Ovary (tissue), 3 donors: ENCODE measurements around the gene KIF5A.

ENCODE experiments used
- EP300 ChIP-seq: sonication (generic); formaldehyde crosslinking; IDR thresholded peaks from one replicate; pipeline ENCODE4 v1.6.1; 2017; ENCODE audit warnings: antibody characterized with exemption
- POLR2A ChIP-seq: fragments of 450-650 bp; IDR thresholded peaks from one replicate; pipeline ENCODE4 v1.6.1; 2017; ENCODE audit warnings: antibody characterized with exemption, mild to moderate bottlenecking, moderate library complexity
- TF ChIP-seq, protein P1 (sequence below), 3 donors: fragments of 450-650 bp in 2 of 3; fragments of 200-600 bp in 1 of 3; IDR thresholded peaks; one replicate each; pipeline versions ENCODE4 v1.5.1 to v1.8.0; 2016 to 2022; ENCODE audit warnings: antibody characterized with exemption in 3 of 3, mild to moderate bottlenecking in 1 of 3
- donor health status: DM: no; HTN: no; CAD: no.

DNA sequence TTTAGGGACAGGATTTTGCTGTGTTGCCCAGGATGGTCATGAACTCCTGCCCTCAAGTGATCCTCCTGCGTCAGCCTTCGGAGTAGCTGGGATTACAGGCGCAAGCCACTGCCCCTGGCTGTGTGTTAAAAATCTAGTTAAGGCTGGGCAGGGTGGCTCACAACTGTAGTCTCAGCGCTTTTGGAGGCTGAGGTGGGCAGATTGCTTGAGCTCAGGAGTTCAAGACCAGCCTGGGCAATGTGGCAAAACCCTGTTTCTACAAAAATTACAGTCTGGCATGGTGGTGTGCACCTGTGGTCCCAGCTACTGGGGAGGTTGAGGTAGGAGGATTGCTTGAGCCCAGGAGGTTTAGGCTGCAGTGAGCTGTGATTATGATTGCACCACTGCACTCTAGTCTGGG is 38.7 kb upstream of the KIF5A start:
- TF ChIP-seq EP300 (no peak), POLR2A (no peak)
- TF ChIP-seq, protein P1, sequence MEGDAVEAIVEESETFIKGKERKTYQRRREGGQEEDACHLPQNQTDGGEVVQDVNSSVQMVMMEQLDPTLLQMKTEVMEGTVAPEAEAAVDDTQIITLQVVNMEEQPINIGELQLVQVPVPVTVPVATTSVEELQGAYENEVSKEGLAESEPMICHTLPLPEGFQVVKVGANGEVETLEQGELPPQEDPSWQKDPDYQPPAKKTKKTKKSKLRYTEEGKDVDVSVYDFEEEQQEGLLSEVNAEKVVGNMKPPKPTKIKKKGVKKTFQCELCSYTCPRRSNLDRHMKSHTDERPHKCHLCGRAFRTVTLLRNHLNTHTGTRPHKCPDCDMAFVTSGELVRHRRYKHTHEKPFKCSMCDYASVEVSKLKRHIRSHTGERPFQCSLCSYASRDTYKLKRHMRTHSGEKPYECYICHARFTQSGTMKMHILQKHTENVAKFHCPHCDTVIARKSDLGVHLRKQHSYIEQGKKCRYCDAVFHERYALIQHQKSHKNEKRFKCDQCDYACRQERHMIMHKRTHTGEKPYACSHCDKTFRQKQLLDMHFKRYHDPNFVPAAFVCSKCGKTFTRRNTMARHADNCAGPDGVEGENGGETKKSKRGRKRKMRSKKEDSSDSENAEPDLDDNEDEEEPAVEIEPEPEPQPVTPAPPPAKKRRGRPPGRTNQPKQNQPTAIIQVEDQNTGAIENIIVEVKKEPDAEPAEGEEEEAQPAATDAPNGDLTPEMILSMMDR (IDR thresholded peaks at IDR 0.05) = no peak
